C4-2B (cell line): Measurements from ENCODE around the gene TEAD2.

Source experiments
- H3K27ac ChIP-seq: fragments of 450-650 bp; 2 replicates; pipeline ENCODE4 v1.5.1; 2017
- CTCF ChIP-seq: fragments of 450-650 bp; conservative IDR thresholded peaks from 2 replicates; pipeline ENCODE4 v1.5.1; 2017; ENCODE audit warnings: mild to moderate bottlenecking
- ZFX ChIP-seq: fragments of 450-650 bp; IDR thresholded peaks from 2 replicates; pipeline ENCODE4 v1.6.1; 2017

TEAD2 gene

DNA sequence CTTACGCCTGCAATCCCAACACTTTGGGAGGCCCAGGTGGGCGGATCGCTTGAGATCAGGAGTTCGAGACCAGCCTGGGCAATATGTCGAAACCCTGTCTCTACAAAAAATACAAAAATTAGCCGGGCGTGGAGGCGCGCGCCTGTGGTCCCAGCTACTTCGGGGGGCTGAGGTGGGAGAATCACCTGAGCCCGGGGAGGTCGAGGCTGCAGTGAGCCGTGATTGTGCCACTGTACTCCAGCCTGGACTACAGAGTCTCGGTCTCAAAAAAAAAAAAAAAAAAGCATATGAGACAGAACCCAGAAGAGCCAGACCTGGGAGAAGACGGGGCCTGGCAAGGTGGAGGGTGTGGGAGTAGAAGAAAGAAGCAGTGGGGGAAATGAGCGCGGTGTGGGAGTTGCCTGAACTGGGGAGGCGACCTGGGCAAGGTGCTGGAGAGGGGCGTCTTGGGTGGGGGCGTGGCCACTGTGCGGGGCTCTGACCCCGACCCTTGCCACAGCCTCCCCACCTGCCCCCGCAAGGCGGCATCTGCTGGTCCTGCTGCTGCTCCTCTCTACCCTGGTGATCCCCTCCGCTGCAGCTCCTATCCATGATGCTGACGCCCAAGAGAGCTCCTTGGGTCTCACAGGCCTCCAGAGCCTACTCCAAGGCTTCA is 2.0 kb upstream of the TEAD2 start:
- peak overlapping the region; percentile 51 for H3K27ac ChIP-seq

GRCh38 chr19:49363268-49364082 is 1.3 kb upstream of the TEAD2 start, which contains the start of gene DKKL1:
Gene DKKL1 (plus strand): TSS chr19:49363877. CDS start chr19:49363999, 122 bp downstream.
- TF ChIP-seq CTCF (no peak), ZFX (no peak)
- peak within 1 kb of the TSS; percentile 78 for H3K27ac ChIP-seq

More for the DNA sequence above, 2.0 kb upstream of the TEAD2 start:
- TF ChIP-seq ZFX, result no peak
- TF ChIP-seq CTCF, result no peak

- H3K27ac ChIP-seq, result peak overlapping the region; percentile 78
Measured at GRCh38 chr19:49362929-49363267, 682 bp upstream of the TEAD2 start.

GRCh38 chr19:49361438-49362047 is 673 bp downstream of the TEAD2 start:
- H3K27ac ChIP-seq, result peak overlapping the region; percentile 78
- TF ChIP-seq CTCF, result no peak
- no peak for TF ChIP-seq ZFX

More at GRCh38 chr19:49362929-49363267, 682 bp upstream of the TEAD2 start:
- TF ChIP-seq CTCF, result no peak
- TF ChIP-seq ZFX, result no peak

- TF ChIP-seq ZFX (no peak), CTCF (no peak)
- H3K27ac ChIP-seq, result no peak overlapping the region; the same call in 1 of the 2 replicates
Measured at GRCh38 chr19:49359851-49360820, 2.1 kb downstream of the TEAD2 start.

- peak overlapping the region; percentile 48 for H3K27ac ChIP-seq
- TF ChIP-seq ZFX, result no peak
- no peak for TF ChIP-seq CTCF
Measured at GRCh38 chr19:49357186-49357585, 5.0 kb downstream of the TEAD2 start.
